HG03025 (cell line): ENCODE data around the gene TNF.

Experiments
- ATAC-seq: cut with Tn5 transposase; IDR thresholded peaks from one replicate; pipeline ENCODE4 v1.9.1; 2021; ENCODE audit warnings: mild to moderate bottlenecking, moderate library complexity; ENCODE audit not compliant: unreplicated experiment, low FRiP score

TNF gene

GRCh38 chr6:31572041-31572911 is 3.1 kb upstream of the TNF start, which contains the start of gene LTA:
Gene LTA, plus strand, starts transcription at chr6:31572289. Its CDS starts 454 bp downstream, at chr6:31572743.
- ATAC-seq, result no peak

GRCh38 chr6:31573239-31574105 is 1.9 kb upstream of the TNF start:
- no peak for ATAC-seq

- ATAC-seq, result no peak
Observed at GRCh38 chr6:31574106-31575061, 981 bp upstream of the TNF start.

- no peak for ATAC-seq
Observed at GRCh38 chr6:31575952-31576685, 754 bp downstream of the TNF start.

GRCh38 chr6:31576897-31577578 is 1.7 kb downstream of the TNF start:
- no peak for ATAC-seq

GRCh38 chr6:31577579-31577966 is 2.2 kb downstream of the TNF start:
- no peak for ATAC-seq

GRCh38 chr6:31578184-31579118 is 3.1 kb downstream of the TNF start:
- ATAC-seq, result no peak

- no peak for ATAC-seq
Observed at GRCh38 chr6:31579119-31579505, 3.7 kb downstream of the TNF start.

GRCh38 chr6:31579546-31580437 is 4.4 kb downstream of the TNF start:
- ATAC-seq, result no peak

- ATAC-seq, result no peak
Observed at GRCh38 chr6:31580438-31580740, 5.0 kb downstream of the TNF start.

GRCh38 chr6:31580807-31581433 is 5.6 kb downstream of the TNF start:
- no peak for ATAC-seq

GRCh38 chr6:31581434-31582229 is 6.3 kb downstream of the TNF start:
- no peak for ATAC-seq

GRCh38 chr6:31582230-31582643 is 6.9 kb downstream of the TNF start, which contains the start of gene LTB:
Gene LTB, minus strand, starts transcription at chr6:31582424. Its CDS starts 7 bp downstream, at chr6:31582417.
- no peak for ATAC-seq

GRCh38 chr6:31585491-31585890 is 10.1 kb downstream of the TNF start:
- ATAC-seq, result no peak

GRCh38 chr6:31586008-31586407 is 10.6 kb downstream of the TNF start, which contains the start of gene LST1:
Gene LST1, plus strand, starts transcription at chr6:31586277. Its CDS starts 1,023 bp downstream, at chr6:31587300.
- ATAC-seq, result no peak
